DOHH2 (cell line): ENCODE results near the gene GALNT2.
A peak's percentile ranks its signal among the peaks of the same experiment; 100 is the strongest.

Experiments
- H3F3A ChIP-seq: fragments of 200-600 bp; sonication (generic), shearing (Covaris generic); 2 replicates; pipeline ENCODE4 v1.6.0; 2016; ENCODE audit warnings: antibody characterized with exemption, mild to moderate bottlenecking; ENCODE audit not compliant: control insufficient read depth, insufficient read depth
- H3K27ac ChIP-seq: fragments of 200-600 bp; sonication (generic); 2 replicates; pipeline ENCODE4 v1.5.1; 2014; ENCODE audit warnings: low read depth, mild to moderate bottlenecking, low read length, moderate library complexity
- H3K27me3 ChIP-seq: fragments of 200-600 bp; sonication (generic); 2 replicates; pipeline ENCODE4 v1.6.1; 2014; ENCODE audit warnings: mild to moderate bottlenecking, low read length, mixed read lengths; ENCODE audit not compliant: control insufficient read depth
- H3K36me3 ChIP-seq: fragments of 200-600 bp; sonication (generic); 2 replicates; pipeline ENCODE4 v1.6.1; 2014; ENCODE audit warnings: mild to moderate bottlenecking, low read length, moderate library complexity, mixed read lengths; ENCODE audit not compliant: control insufficient read depth
- H3K4me1 ChIP-seq: fragments of 200-600 bp; sonication (generic); 2 replicates; pipeline ENCODE4 v1.6.1; 2014; ENCODE audit warnings: mild to moderate bottlenecking, low read length, mixed read lengths; ENCODE audit not compliant: control insufficient read depth
- H3K4me2 ChIP-seq: fragments of 200-600 bp; sonication (generic); 2 replicates; pipeline ENCODE4 v1.6.0; 2014; ENCODE audit warnings: mild to moderate bottlenecking, low read length, moderate library complexity
- H3K4me3 ChIP-seq: fragments of 200-600 bp; sonication (generic); 2 replicates; pipeline ENCODE4 v1.5.1; 2014; ENCODE audit warnings: mild to moderate bottlenecking, low read length, mixed read lengths
- H3K79me2 ChIP-seq: fragments of 200-600 bp; sonication (generic); 2 replicates; pipeline ENCODE4 v1.6.1; 2014; ENCODE audit warnings: mild to moderate bottlenecking, low read length, mixed read lengths; ENCODE audit not compliant: control insufficient read depth
- H3K9me2 ChIP-seq: fragments of 200-600 bp; sonication (generic); replicated peaks from 2 replicates; pipeline ENCODE4 v1.6.1; 2014; ENCODE audit warnings: mild to moderate bottlenecking, low read length, mixed read lengths; ENCODE audit not compliant: control insufficient read depth
- H3K9me3 ChIP-seq: fragments of 200-600 bp; sonication (generic); 2 replicates; pipeline ENCODE4 v1.6.1; 2014; ENCODE audit warnings: antibody characterized with exemption, low read length, mixed read lengths; ENCODE audit not compliant: control insufficient read depth, insufficient read depth
- H4K20me1 ChIP-seq: fragments of 200-600 bp; sonication (generic); 2 replicates; pipeline ENCODE4 v1.6.0; 2014; ENCODE audit warnings: low read depth, mild to moderate bottlenecking, antibody characterized with exemption, low read length, moderate library complexity; ENCODE audit not compliant: control insufficient read depth, insufficient read depth
- CTCF ChIP-seq: fragments of 200-600 bp; sonication (generic); IDR thresholded peaks from one replicate; pipeline ENCODE4 v1.5.1; 2014; ENCODE audit warnings: antibody characterized with exemption, mild to moderate bottlenecking, low read depth, low read length; ENCODE audit not compliant: poor library complexity, severe bottlenecking
- EZH2phosphoT487 ChIP-seq: fragments of 200-600 bp; sonication (generic); IDR thresholded peaks from 2 replicates; pipeline ENCODE4 v1.6.1; 2017; ENCODE audit warnings: borderline replicate concordance, mild to moderate bottlenecking, antibody characterized with exemption, low read length, moderate library complexity, mixed read lengths

GALNT2 gene

DNA sequence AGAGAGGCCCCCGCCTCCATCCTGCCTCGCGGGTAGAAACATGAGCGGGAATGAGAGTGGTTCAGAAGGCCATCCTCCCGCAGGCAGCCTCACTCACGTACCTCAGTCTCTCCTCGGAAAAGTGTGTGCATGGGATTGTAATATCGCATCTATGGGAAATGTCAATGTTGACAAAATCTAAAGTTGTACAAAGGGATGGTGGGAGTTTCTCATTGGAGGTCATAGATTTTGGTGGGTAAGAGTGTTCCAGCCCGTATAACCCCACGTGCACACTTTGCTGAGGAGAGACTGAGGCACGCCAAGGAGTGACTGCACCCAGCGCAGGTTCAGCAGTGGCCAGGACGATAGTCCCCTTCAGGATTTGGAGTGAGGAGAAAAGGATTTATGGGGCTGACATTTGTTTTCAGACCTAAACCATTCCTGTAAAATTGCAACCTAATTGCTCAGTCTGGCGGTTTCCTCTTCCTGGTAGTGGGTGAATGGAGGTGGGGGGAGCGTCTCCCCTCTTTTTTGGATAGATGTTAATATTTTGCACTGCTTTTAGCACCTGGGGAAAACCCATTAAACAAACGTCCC is 59.6 kb downstream of the GALNT2 start:
- no peaks in the 10 kb centered on the region for H3K27me3 ChIP-seq
- no peak overlapping the region for H3K27ac ChIP-seq
- H4K20me1 ChIP-seq = no peaks in the 10 kb centered on the region
- no peak overlapping the region for H3K4me3 ChIP-seq
- H3K36me3 ChIP-seq = peaks cover 21% of the 10 kb centered on the region; the same call in 1 of the 2 replicates
- H3K9me2 ChIP-seq = no peaks in the 10 kb centered on the region
- 0 out of 2 replicates have a peak overlapping the region, but pooled peaks have one; percentile 12 for H3K4me2 ChIP-seq
- TF ChIP-seq CTCF (no peak), EZH2phosphoT487 (no peak)
- peaks cover 18% of the 10 kb centered on the region for H3F3A ChIP-seq
- H3K4me1 ChIP-seq = peaks cover 56% of the 10 kb centered on the region
- peaks cover 92% of the 10 kb centered on the region for H3K79me2 ChIP-seq
- no peaks in the 10 kb centered on the region for H3K9me3 ChIP-seq

DNA sequence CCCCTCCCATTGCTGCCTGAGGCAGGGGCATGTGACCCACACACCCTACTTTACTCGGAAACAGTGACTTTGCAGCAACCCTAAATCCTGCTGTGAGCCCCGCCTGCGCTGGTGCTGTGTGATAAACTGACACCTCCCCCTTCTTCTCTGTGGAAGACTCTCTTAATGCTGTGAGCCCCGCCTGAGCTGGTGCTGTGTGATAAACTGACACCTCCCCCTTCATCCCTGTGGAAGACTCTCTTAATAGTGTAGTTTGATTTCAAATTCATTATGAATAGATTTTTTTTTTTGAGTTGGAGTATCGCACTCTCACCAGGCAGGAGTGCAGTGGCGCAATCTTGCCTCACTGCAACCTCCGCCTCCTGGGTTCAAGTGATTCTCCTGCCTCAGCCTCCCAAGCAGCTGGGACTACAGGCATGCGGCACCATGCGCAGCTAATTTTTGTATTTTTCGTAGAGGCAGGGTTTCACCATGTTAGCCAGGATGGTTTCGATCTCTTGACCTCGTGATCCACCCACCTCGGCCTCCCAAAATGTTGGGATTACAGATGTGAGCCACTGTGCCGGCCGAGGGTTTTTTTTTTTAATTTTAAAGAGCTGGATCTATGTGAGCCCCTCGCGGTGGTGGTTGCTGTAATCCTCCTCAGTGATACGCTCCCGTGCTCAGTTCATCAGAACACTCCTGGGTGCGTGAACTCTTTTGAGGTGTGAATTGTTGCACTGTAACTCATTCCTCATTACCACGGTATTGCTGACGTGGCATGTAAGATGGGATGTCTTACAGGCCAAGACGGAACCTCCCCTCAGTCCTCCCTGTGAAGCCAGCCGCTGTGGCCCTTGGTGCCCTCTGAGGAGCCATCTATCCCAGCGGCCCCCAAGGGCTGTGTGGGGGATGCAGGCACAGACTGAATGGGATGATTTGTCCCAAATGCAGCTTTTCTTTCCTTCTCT is 60.3 kb downstream of the GALNT2 start:
- Histone ChIP-seq H3K4me2 (no peak overlapping the region), H3K9me3 (no peaks in the 10 kb centered on the region), H3K27ac (no peak overlapping the region), H3K9me2 (no peaks in the 10 kb centered on the region), H3F3A (peaks cover 10% of the 10 kb centered on the region), H3K4me3 (no peak overlapping the region), H3K79me2 (peaks cover 94% of the 10 kb centered on the region), H3K27me3 (no peaks in the 10 kb centered on the region), H3K4me1 (peaks cover 52% of the 10 kb centered on the region), H3K36me3 (peaks cover 16% of the 10 kb centered on the region; the same call in 1 of the 2 replicates), H4K20me1 (no peaks in the 10 kb centered on the region)
- TF ChIP-seq CTCF (no peak), EZH2phosphoT487 (no peak)

DNA sequence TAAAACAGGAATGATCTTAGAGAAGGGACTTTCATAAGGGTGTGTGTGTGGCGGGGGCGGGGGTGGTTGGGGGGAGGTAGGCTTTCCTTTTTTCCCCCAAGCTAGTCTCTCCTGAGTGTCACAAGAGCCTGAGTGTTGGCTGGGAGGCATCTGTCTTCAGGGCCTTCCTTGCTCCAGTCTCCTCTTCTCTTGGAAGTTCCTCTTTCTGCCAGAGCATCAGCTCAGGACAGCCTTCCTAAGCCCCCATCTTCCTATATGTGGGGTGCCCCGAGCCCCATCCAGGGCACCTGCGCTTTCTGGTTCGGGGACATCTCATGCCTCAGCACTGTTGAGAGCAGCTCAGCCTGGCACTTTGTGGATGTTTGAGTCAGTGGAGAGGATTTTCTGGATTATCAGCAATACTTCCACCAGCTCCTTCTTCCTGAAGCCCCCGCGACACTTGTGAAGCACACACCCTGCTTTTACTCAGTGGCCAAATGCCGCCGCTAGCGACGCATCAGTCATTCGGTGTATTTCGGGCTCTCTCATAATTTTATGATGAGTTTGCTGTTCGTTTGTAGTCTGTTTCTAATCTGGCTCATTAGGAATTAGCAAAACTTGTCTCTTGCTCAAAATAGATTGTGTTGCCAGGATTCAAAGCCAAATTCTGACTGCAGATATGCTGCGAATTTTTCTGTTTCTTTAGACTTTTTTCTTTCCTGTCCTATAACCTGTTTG is 61.7 kb downstream of the GALNT2 start:
- no peaks in the 10 kb centered on the region for H3K27me3 ChIP-seq
- H3K9me2 ChIP-seq = no peaks in the 10 kb centered on the region
- TF ChIP-seq EZH2phosphoT487 (no peak), CTCF (no peak)
- peaks cover 47% of the 10 kb centered on the region for H3K4me1 ChIP-seq
- H3K27ac ChIP-seq = no peak overlapping the region
- H3F3A ChIP-seq = peaks cover under 1% of the 10 kb centered on the region; the same call in 1 of the 2 replicates
- H3K36me3 ChIP-seq = peaks cover 7% of the 10 kb centered on the region; the same call in 1 of the 2 replicates
- H4K20me1 ChIP-seq = no peaks in the 10 kb centered on the region
- H3K79me2 ChIP-seq = peaks cover 96% of the 10 kb centered on the region
- H3K4me2 ChIP-seq = no peak overlapping the region
- no peak overlapping the region for H3K4me3 ChIP-seq
- no peaks in the 10 kb centered on the region for H3K9me3 ChIP-seq
